Epithelial cell of alveolus of lung (primary cell): Measurements from ENCODE around the gene RNF43. TPM values are rescaled to one million over a fixed set of nuclear protein-coding genes. Genes with fewer than 3 reads are reported as not detected.

Source experiments
- total RNA-seq: library from RNA; depleted of rRNA; stranded (reverse); fragments of >200 nt; gene quantifications from 2 replicates; pipeline ENCODE4 v1.2.1, GENCODE V29; 2015

The RNF43 gene
- 0.13 and 0.16 TPM in 2 replicates for total RNA-seq

DNA sequence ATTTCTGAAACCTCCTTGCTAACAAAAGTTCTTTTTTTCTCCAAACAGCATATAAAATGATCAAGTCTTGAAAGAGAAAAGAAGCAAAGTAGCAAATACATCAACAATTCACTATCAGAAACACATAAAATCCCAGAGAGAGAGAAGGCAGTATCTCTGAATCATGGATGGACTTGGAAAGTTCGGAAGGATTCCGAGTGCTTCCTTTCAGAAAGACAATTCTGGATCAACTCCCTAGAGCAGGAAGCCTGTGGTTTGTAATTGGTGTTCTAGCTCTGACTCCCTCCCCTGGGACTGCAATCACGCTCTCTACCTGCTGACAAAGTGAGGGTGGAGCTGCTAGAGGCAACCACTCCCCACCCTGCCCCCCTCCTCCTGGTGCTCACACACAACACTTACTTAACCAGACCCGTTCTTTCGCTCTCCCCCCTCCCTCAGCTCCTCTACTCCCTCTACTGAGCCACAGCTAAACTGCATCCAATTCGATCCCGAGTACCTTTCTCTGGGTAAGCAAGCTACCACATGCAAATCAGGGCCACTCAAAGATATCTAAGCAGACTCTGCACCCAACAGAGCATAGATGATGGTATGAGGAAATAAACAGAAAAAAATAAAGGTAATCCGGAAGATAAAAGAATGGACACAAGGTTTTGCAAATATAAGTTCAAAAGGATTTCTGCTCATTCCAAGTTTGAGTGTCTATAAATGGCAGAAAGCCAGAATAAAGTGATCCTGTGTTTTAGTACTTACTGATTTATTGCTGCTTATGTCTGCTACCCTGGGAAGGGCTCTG lies at the start of gene RNF43:
RNF43 (minus strand) TSS at position 235 of the 793 bp plus-strand sequence. CDS start 1,957 bp downstream, outside the sequence.

Other genes with a start within 250 kb of the RNF43 start
- gene EPX, start 224.8 kb downstream of the RNF43 start, total RNA-seq, result not detected in 2 replicates
- gene MKS1, start 198.3 kb downstream of the RNF43 start, total RNA-seq, result 6.8 and 8.1 TPM in 2 replicates
- not detected in 2 replicates for gene LPO, start 178.9 kb downstream of the RNF43 start, total RNA-seq
- under 0.01 and 0.08 TPM in 2 replicates for gene MPO, start 136.6 kb downstream of the RNF43 start, total RNA-seq
- gene TSPOAP1, start 88.7 kb downstream of the RNF43 start, total RNA-seq, result 0.65 and 3.2 TPM in 2 replicates
- gene SUPT4H1, start 65.3 kb downstream of the RNF43 start, total RNA-seq, result 46.0 and 57.6 TPM in 2 replicates
- not detected in 2 replicates for gene HSF5, start 70.9 kb upstream of the RNF43 start, total RNA-seq
- 30.0 and 31.9 TPM in 2 replicates for gene MTMR4, start 97.1 kb upstream of the RNF43 start, total RNA-seq